Stimulated activated CD8-positive, alpha-beta memory T cell treated with anti-CD3 and anti-CD28 coated beads, Interleukin-12 subunit alpha, Interleukin-12 subunit beta, amount 100 ng/mL, for 4 hours (primary cell): Measurements from ENCODE around the gene NAT14.
"Not testable (repeated sequence)": the region's sequence is repeated elsewhere in the genome, so short reads cannot be mapped to it uniquely, and the experiment has no call there.

Source experiments
- DNase-seq: peaks from one replicate; pipeline ENCODE4 v3.0.0-alpha.2; 2020; ENCODE audit warnings: low read depth

Gene NAT14

GRCh38 chr19:55484593-55485438 is at the start of gene NAT14:
TSS of gene NAT14 (plus strand) at chr19:55485188. CDS start at chr19:55485709, 521 bp downstream.
- DNase-seq, result peak; percentile 55

DNA sequence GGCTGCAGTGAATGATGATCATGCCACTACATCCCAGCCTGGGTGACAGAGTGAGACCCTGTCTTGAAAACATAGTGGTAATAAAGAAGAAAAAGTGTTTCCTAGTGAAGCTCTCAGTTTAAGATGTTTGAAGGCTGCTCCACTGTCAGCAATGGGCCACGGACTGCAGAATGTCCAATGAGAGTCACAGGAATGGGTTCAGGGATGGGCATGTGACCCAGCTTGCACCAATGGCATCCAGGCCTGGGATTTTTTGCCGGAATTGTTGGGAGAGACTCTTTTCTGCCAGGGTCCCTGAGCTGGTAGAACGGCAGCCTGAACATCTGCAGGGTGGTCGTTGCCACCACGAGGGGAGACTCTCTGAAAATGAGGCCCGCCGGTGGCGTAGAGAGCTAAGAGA is 48.1 kb upstream of the NAT14 start:
- DNase-seq, result no peak

DNA sequence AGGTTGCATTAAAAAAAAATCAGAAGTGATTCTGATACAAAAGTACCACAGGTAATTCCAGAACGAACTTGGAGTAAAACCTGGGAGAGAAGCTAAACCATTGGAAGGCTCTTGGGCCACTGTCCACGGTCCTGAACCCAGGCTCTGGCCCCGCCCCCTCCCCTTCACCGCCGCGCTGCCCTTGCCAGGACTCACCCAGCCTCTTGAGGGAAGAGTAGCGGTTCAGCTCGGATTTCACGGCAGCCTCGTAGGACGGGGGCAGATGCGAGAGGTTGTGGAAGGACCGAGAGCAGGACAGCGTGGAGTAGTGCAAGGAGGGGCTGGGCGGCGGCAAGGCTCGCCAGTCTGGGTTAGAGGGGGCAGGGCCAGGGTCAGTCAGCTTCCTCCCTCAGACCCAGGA is 47.6 kb upstream of the NAT14 start:
- no peak for DNase-seq

GRCh38 chr19:55439052-55439451 is 45.9 kb upstream of the NAT14 start:
- no peak for DNase-seq

DNA sequence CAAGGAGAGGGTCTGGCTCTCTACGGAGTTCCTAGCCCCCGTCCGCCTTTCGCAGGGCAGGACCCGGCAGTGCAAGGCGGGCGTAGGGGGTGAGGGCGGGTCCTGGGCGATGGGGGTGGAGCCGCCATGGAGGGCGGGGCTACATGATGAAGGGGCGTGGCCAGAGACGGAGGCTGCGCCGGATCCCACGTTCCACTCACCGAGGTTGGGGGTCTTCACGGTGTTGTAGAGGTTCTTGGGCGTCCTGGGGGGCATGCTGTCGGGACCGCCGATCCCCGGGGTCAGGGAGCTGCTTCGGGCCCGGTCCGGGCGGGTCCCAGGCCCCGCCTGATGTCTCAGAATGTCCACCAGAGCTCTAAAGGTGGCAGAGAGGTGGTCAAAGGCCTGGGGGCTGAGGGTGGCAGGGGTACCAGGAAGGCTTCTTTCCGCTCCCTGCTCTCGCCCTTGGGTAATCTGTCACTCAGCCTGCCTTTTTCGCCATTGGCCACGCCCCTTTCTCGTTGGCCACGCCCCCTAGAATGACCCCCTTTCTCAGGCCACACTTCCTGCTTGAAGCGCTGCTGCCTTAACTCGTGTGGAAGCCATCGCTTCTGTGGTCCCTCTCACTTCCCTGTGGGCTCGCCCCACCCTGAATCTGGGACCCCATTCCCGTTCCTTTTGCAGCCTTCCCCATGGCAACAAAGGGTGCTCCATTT is 44.4 kb upstream of the NAT14 start:
- DNase-seq, result no peak

DNA sequence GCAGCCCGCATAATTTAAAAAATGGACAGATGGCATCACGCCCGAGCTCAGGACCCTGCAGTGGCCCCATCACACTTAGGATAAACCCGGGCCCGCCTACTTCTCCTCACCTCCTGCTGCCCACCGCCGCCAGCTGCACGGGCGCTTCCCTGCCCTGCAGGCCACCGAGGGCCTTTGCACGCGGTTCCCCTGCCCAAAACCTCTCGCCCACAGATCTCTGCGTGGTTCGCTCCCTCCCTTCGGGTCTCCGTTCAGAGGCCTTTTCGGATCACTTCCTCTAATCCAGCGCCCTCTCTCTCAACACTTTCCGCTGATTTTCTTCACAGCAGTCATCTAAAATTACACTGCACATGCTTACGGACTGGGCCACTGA is 43.7 kb upstream of the NAT14 start:
- DNase-seq, result no peak

DNA sequence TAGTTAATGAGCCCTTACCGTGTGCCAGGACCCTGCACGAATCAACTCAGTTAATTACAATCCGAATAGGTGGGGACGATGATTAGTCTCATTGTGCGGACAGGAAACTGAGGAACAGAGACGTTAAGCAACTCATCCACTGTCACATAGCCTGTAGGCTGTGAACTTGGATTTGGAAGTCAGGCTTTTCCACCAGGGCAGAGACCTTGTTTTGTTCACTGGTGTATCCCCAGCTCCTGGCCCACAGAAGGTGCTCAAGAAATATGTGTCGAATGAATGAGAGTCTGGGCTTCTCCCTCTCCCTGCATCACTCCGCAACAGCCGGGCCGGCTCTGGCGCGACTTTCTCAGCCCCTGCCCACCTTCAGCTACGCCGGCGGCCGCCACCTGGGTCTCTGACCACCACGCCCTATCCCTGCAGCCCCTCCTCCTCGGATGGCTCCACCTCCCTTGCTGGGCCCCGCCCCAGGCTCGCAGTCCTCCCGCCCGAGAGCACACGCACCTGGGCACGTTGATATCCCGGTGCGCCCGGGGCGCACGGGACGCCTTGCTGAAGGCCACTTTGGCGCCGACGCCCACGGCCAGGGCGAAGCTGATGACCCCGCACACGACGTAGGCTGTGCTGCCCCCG is 43.2 kb upstream of the NAT14 start:
- DNase-seq, result no peak

DNA sequence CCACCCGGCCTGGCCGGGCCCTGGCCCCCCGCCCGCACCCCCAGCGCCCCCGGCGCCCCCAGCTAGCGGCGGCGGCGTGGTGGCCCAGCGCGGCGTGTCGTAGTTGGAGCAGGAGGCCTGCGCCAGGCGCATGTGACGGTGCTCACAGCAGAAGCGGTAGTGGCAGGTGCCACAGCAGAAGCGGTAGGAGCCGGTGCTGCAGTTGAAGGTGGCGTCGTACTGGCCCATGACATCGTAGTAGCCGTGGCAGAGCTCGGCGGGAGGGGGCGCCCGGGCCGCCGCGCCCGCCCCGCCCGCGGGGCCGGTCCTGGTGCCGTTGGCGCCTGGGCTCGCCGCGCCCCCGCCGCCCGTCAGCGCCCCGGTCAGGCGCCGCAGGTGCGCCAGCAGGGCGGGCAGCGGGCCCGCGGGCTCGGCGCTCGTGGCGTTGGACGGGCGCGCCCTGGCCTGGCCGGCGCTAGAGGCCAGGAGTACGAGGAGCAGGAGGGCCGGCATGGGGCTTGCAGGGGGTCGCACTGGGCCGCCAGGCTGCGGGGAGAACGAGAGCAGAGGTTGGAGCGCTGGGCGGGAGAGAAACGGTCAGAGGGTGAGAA is 42.5 kb upstream of the NAT14 start:
- DNase-seq, result no peak

DNA sequence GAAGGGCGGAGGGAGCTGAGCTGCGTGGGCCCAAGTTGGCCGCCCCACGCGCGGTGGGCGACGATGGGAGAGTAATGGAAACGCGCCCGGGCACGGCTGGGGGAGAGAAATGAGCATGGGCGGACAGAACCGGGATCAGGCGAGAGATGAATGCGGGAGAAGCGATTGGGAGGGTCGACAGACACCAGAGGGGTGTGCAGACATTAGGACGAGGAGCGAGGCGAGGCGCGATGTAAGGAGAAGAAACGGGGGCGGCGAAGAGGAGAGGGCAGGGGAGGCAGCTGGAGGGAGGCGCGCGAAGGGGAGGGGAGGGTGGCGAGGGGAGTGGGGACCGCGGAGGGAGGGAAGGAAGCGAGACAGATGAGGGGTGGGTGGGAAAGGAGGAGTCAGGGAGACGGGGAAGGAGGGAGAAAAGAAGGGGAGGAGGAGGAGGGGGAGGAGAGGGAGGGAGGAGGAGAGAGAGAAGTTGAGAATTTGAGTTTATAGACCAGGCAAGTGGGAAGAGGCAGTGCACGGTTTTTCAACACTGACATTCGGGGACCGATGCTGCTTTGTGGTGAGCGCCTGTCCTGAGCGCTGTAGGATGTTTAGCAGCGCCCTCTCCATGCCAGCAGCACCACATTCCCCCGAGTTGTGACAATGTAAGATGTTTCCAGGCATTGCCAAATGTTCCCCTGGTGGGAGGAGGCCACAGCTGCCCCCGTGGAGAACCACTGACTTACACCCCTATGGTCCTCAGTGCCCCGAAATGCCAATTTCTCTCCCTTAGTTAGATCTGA is 41.8 kb upstream of the NAT14 start, which contains the start of gene SHISA7:
Gene SHISA7 (minus strand): TSS at position 256 of the 779 bp plus-strand sequence. CDS start 437 bp downstream, outside the sequence.
- DNase-seq, result no peak

GRCh38 chr19:55443824-55444480 is 41.0 kb upstream of the NAT14 start:
- no peak for DNase-seq

DNA sequence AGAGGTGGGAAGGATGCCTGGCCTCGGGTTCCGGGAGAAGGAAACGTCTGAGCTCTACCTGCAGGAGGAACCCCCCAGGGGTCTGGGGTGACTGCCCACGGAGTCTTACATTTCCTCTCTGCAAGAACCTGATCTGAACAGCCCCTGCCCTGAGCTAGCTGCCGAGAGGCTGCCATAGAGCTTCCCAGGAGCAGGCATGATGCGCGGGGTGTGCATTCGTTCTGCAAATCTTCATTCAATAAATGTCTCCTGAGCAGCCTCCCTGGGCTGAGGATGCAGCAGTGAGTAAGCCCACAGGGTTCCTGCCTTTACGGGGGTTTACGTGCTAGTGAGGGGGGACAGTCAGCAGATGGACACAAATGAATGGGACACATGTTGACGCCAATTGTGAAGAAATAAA is 40.3 kb upstream of the NAT14 start:
- no peak for DNase-seq

- no peak for DNase-seq
Measured at GRCh38 chr19:55446060-55446459, 38.9 kb upstream of the NAT14 start.

- DNase-seq, result no peak
Measured at GRCh38 chr19:55447421-55448174, 37.4 kb upstream of the NAT14 start.

- DNase-seq, result not testable (repeated sequence)
Measured at GRCh38 chr19:55448175-55448490, 36.9 kb upstream of the NAT14 start.

DNA sequence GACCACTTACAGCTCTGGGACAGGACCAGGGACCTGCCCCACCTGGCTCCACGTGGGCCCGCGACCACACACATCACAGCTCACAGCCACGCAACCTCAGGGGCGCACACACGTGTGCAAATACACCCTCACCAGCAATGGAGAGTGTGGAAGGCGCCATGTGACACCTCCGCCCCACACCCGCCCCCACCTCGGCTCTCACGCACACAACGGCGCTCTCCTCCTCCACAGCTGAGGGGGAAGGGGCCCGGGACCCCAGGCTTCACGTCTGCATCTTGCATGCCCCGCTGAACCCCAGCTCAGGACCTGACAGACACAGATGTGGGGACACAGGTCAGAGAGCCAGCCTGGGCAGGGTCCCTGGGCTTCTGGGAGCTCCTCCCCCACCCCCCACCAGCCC is 35.5 kb upstream of the NAT14 start:
- no peak for DNase-seq

- DNase-seq, result no peak
Measured at GRCh38 chr19:55451163-55451964, 33.6 kb upstream of the NAT14 start.

DNA sequence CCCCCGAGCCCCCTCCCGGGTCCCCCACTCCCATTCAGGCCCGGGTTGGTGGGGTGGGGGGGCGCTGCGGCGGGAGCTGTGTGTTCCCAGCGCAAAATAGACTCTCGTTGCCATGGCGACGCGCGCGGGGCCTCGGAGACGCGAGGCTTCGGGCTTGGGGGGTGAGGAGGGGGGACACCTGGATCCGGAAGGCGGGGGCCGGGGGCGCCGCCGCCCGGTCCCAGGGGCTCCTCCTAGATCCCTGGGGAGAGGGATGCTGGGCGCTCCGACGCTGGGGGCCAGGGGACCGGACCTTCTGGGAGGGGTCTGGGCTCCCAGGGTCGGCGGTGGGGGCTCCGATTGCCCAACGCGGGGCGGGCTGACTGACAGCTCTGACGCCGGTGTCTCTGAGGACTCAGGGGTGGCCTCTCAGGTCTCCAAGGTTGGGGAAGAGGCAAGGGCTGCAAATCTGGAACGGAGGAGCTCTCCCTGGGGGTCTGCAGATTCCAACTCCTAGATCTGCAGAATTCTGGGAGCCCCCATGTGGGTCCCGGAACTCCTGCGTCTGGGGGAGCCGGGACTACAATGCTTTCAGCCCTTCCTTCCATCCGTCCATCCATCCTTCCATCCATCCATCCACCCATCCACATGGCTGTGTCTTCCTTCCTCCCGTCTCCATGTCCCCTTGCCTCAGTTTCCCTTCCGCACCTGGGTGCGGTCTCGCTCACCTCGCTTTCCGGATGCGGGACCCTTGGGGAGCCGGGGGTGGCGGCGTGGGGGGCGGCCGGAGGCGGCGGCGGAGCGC is 32.8 kb upstream of the NAT14 start:
- DNase-seq, result no peak

GRCh38 chr19:55452749-55453346 is 32.1 kb upstream of the NAT14 start:
- no peak for DNase-seq
